Coronary artery (tissue), 2 donors: ENCODE data around the gene RAB11B.
"Not testable (repeated sequence)": the region's sequence is repeated elsewhere in the genome, so short reads cannot be mapped to it uniquely, and the experiment has no call there.

ENCODE experiments used
- DNase-seq: peaks from one replicate; pipeline ENCODE4 v3.0.0-alpha.2; 2017; ENCODE audit warnings: low spot score
- H3K27ac ChIP-seq, 2 donors: fragments of 200-600 bp; sonication (generic); one replicate each; pipeline ENCODE4 v1.5.1; 2016 to 2019
- H3K4me3 ChIP-seq: fragments of 200-600 bp; sonication (generic); 2 replicates; pipeline ENCODE4 v1.5.1; 2016; ENCODE audit warnings: mild to moderate bottlenecking, moderate library complexity
- CTCF ChIP-seq: fragments of 200-600 bp; sonication (generic); IDR thresholded peaks from one replicate; pipeline ENCODE4 v1.5.1; 2019; ENCODE audit warnings: antibody characterized with exemption

Gene RAB11B

GRCh38 chr19:8366121-8366581, 24.0 kb upstream of the RAB11B start:
- no peak for TF ChIP-seq CTCF
- peak overlapping the region in 1 of 2 donors; percentile 84 for H3K27ac ChIP-seq
- peak overlapping the region; percentile 83 for H3K4me3 ChIP-seq
- DNase-seq = no peak

GRCh38 chr19:8366961-8367326, 23.2 kb upstream of the RAB11B start:
- DNase-seq = no peak
- Histone ChIP-seq H3K27ac (peak overlapping the region; percentile 1 to 84), H3K4me3 (peak overlapping the region; percentile 83)
- TF ChIP-seq CTCF = no peak

DNA sequence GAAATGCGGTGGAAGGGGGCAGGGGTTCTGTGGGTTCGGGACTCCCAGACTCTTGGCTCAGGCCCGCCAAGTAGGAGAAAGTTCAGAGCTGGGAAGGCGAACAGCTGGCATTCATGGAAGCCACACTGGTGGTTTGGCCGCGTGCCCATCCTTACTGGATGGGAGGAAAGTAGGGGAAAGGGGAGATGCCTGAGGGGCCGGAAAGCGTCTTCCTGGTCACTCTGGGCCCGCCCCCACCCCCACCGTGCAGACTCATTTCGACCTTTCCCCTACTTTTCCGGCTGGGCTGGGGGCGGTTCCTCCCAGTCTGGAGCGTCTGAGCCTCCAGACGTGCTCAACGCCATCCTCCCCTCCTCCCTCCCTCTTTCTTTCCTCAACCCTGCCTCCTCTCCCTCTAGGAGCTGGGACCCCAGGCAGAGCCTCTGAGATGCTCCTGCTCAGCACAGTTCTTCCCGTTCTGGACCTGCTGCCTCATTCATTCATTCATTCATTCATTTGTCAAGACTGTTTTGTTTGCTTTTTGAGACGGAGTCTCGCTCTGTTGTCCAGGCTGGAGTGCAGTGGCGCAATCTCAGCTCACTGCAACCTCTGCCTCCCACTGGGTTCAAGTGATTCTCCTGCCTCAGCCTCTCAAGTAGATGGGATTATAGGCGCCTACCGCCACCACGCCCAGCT, 22.7 kb upstream of the RAB11B start:
- DNase-seq = peak; percentile 96
- Histone ChIP-seq H3K4me3 (peak overlapping the region; percentile 83), H3K27ac (peak overlapping the region; percentile 1 to 84)
- no peak for TF ChIP-seq CTCF

DNA sequence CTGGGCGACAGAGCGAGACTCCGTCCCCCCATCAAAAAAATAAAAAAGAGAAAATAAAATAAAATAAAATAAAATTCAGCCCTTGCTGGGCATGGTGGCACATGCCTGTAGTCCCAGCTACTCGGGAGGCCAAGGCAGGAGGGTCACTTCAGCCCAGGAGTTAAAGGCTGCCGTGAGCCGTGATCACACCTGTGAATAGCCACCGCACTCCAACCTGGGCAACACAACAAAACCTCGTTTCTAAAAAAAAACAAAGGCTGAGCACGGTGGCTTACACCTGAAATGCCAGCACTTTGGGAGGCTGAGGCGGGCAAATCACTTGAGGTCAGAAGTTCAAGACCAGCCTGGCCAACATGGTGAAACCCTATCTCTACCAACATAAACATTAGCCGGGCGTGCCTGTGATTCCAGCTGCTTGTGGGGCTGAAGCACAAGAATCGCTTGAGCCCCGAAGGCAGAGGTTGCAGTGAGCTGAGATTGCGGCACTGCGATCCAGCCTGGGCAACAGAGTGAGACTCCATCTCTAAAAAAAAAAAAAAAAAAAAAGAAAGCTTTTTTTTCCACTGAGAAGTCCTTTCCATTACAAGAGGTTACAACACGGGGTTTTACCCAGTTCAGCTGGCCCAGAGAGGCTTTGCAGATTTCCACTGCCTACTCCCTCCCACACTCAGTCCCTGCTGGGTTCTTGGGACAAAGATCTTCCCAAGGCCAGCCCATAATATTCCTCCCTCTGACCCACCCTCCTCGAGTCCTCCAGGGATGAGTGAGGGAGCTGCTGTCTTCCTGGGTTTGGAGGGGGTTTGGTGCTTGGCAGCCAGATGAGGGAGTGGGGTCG, 19.8 kb upstream of the RAB11B start:
- Histone ChIP-seq H3K4me3 (peak overlapping the region; percentile 33), H3K27ac (peak overlapping the region in 1 of 2 donors; percentile 83)

DNA sequence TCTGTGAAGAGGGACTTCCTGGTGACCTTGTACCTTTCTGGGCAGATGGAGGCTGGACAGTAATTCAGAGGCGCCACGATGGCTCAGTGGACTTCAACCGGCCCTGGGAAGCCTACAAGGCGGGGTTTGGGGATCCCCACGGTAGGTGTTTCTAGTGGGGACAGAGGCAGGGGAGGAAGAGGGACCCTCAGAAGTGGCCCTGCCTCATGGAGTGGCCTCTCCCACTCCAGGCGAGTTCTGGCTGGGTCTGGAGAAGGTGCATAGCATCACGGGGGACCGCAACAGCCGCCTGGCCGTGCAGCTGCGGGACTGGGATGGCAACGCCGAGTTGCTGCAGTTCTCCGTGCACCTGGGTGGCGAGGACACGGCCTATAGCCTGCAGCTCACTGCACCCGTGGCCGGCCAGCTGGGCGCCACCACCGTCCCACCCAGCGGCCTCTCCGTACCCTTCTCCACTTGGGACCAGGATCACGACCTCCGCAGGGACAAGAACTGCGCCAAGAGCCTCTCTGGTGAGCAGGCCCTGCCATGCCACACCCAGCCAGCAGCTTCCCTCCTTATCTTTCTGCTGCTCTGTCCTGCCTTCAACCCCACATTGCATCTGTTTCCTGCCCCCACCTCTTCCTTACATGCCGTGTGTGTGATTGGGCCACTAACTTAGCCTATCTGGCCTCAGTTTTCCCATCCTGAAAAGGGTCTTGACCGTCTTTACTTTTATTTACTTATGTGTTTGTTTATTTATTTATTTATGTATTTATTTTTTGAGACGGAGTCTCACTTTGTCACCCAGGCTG, 19.0 kb upstream of the RAB11B start:
- TF ChIP-seq CTCF = no peak
- DNase-seq = no peak
- peak overlapping the region in 1 of 2 donors; percentile 83 for H3K27ac ChIP-seq
- peak overlapping the region; percentile 33 for H3K4me3 ChIP-seq

More for the DNA sequence above, 19.8 kb upstream of the RAB11B start:
- no peak for DNase-seq
- TF ChIP-seq CTCF = no peak

- Histone ChIP-seq H3K4me3 (no peak overlapping the region), H3K27ac (peak overlapping the region in 1 of 2 donors; percentile 63)
- peak; percentile 70 for DNase-seq
- no peak for TF ChIP-seq CTCF
Measured at GRCh38 chr19:8373867-8374813, 16.0 kb upstream of the RAB11B start.

GRCh38 chr19:8375766-8376165, 14.4 kb upstream of the RAB11B start:
- not testable (repeated sequence) for DNase-seq, H3K4me3 ChIP-seq, H3K27ac ChIP-seq

- not testable (repeated sequence) for DNase-seq, H3K27ac ChIP-seq, H3K4me3 ChIP-seq
Measured at GRCh38 chr19:8376373-8376974, 13.7 kb upstream of the RAB11B start.
